T-helper 22 cell (primary cell): ENCODE measurements around the gene MAP10.
"Not testable (repeated sequence)": the region's sequence is repeated elsewhere in the genome, so short reads cannot be mapped to it uniquely, and the experiment has no call there.

Experiments used
- DNase-seq: peaks from one replicate; pipeline ENCODE4 v3.0.0-alpha.2; 2020; ENCODE audit warnings: low read depth

Gene MAP10

DNA sequence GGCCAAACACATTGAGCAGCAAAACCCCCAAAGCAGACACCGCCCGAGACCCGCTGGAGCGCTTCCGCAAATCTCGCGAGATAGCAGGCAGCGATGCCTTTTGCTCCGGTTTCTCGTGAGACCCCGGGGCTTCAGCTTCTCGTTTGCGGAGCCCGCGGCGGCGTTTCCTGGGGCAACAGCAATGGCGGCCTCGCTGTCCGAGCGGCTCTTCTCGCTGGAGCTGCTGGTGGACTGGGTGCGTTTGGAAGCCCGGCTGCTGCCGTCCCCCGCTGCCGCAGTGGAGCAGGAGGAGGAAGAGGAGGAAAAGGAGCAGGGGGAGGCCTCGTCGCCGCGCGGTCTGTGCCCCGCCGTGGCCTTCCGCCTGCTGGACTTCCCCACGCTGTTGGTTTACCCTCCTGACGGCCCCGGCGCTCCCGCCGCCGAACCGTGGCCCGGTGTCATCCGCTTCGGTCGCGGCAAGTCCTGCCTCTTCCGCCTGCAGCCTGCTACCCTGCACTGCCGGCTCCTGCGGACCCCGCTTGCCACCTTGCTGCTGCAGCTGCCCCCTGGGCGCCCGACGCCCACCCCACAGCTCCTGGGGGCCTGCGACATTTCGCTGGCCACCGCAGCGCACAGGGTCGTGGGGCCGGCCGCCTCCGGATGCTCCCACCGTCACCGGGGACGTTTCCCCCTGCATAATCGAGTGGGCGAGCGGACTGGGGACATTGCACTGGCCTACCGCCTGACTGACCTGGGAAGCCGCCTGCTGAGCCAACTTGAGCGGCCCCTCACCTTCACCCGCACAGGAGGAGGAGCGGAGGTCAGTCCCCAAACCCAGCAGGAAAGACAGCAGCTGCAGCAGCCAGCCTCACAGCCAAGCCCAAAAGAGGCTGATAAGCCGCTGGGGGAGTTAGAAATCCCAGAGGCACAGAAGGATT is at the start of gene MAP10:
Gene MAP10, plus strand, starts transcription at position 148 of the 917 bp plus-strand sequence. Its CDS starts 34 bp downstream, at position 182.
- DNase-seq = peak; percentile 25

DNA sequence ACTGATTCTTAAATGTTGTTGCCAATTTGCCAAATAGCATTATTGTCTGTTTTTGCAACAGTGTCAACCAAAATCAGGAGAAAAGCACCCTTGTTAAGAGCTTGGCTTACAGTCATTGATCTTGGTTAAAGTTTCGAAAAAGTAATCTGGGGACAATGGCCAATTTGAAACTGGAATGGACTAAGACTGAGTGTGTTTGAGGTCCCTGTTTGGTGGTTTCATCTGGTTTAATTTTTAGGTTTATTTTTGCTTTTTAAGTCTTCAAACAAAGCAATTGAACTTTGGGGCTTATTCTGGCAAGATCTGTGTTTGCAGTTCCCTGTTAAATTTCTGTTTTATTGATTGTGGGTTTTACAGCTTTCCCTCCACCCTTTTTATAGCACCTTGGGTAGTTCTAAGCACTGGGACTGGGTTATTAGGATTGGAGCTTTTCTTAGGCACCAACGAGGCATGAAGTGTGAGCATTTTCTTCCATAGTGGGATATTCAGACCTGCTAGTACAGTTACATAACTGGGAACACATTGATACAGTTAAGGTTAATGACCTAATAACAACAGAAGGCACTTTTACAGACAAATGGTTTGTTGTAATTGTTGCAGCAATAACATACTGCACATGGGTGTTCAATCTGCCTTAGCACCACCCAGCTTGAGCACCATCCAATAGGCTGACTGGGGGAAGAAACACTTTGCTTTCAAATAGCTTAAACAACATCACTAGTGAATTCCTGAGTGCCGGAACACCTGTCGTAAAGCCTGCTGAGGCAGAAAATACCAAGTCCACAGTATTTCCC is 40.6 kb upstream of the MAP10 start:
- DNase-seq = no peak

- DNase-seq = no peak
These were observed 39.7 kb upstream of the MAP10 start for GRCh38 chr1:232765542-232765941.

DNA sequence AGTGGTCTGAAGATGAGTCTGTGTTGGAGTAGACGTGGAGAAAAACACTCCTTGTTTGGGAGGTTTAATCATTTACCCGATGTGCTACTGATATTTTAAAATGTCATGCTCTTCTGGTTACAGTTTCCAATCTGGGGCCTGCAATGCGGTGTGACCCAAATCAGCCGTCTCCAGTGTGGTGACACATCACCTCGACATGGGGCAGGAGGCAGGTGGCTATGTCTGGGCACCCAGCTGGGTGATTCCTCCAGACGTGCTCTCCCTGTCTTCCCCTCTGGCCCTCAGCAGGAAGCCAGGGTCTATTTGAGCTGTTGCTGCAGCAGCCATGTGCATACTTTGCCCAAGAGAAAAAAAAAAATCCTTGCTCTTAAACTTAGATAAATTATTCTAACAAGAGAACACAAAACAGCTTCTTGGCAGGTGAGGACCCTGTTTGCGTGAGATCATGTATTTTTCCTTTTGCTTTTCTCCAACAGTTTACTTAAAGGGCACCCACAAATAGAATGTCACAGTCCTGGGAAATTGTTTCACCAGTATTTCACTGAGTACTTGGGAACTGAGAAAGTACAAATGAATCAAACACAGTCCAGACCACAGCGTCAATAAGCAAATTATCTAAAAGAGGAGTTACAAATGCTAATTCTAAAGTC is 38.9 kb upstream of the MAP10 start:
- DNase-seq = no peak

DNA sequence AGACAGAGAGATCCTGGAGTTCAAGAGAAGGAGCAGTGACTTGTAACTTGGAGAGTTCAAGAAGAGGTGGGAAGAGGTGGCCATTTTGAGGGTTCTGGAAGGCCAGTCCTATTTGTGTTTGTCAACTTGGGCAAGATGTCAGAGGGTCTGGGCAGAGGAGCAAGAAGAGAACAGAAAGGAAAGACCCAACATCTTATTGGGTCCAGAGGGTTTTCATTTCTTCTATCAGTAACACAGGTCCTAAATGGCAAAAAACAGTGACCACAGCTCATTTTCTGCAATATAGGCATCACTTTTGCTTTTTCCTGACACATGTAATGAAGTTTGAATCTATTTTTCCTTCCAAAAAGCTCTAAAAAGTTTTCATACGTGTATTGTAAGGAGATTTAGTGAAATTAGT is 38.3 kb upstream of the MAP10 start:
- no peak for DNase-seq

DNA sequence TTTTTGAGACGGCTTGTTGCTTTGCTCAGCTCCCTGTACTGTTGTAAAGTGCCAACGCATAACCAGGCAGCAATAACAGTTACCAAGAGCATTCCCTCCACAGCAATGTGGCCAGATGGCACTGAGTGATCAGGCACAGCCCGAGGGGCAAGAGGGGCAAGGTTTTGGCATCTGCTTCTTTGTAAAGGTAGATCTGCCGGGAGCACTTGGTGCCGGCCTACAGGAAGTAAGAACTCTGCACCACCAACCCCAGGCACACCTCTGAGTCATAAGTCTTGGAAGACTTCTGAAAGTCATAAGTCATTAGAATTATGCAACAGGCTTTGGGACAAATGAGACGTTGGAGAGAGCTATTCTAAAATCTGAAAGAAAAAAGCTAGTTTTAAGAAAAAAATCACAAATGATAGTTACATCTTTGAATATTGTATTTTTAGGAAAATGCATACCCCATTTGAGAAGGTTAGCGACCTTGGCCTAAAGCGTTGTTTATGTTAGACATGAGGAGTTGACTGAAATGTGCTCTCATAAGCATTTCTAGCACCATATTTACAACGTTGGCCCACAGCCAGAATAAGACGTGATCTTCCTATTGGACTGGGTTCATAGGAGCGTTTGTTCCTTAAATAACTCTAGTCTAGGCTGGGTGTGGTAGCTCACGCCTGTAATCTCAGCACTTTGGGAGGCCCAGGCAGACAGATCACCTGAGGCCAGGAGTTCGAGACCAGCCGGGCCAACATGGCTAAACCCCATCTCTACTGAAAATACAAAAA is 37.7 kb upstream of the MAP10 start:
- DNase-seq = no peak

- DNase-seq = no peak
These were observed 36.4 kb upstream of the MAP10 start for GRCh38 chr1:232768793-232769192.

GRCh38 chr1:232769733-232770132 is 35.5 kb upstream of the MAP10 start:
- DNase-seq = no peak

- no peak for DNase-seq
These were observed 31.5 kb upstream of the MAP10 start for GRCh38 chr1:232773752-232774151.

- DNase-seq = no peak
These were observed 28.6 kb upstream of the MAP10 start for GRCh38 chr1:232776526-232777106.

DNA sequence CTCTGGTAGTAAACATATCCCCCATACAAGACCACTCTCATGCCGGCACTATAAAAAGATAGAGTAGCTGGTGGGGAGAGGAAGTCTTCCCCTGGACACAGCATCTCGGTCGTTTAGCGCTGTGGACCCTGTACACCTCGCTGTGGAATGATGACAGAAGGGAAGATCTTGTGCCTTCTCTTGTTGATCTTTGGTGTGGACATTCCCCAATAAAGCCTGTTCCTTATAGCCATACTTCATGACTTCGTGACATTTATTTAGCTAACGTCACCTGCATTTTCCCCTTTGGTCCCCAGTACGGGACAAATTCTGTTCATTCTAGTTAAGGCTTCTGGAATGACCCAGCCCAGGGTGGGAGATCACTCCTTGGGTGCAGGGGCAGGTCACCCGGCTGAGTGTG is 24.9 kb upstream of the MAP10 start:
- no peak for DNase-seq

GRCh38 chr1:232784794-232785193 is 20.4 kb upstream of the MAP10 start:
- no peak for DNase-seq

- DNase-seq = not testable (repeated sequence)
These were observed 19.6 kb upstream of the MAP10 start for GRCh38 chr1:232785630-232786029.

DNA sequence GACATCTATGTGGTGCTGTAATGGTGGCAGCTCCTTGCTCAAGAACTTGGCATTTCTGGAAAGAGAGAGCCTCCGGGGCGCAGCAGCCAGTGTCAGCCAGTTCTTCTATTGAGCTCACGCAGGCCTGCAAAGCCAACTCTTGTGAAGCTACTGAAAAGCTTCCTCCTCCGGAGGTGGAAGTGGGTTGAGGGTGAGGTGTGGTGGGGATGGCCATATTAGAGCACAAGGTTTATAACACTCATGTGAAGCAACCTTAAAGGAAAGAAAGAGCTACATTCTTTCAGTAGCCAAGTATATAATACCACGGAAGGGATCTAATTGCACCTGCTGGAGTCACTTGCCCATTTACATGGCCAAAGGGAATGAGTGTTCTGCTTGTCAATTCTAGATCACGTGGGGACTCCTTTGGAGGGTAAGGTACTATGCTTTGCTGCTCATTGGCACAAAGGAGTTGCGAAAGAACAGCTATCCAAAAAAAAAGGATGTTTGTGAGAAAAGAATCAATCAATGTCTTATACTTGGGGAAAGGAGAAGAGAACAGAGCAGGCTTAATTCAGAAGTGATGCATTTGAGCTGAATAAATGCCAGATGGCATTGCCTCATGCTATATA is 18.3 kb upstream of the MAP10 start:
- no peak for DNase-seq

DNA sequence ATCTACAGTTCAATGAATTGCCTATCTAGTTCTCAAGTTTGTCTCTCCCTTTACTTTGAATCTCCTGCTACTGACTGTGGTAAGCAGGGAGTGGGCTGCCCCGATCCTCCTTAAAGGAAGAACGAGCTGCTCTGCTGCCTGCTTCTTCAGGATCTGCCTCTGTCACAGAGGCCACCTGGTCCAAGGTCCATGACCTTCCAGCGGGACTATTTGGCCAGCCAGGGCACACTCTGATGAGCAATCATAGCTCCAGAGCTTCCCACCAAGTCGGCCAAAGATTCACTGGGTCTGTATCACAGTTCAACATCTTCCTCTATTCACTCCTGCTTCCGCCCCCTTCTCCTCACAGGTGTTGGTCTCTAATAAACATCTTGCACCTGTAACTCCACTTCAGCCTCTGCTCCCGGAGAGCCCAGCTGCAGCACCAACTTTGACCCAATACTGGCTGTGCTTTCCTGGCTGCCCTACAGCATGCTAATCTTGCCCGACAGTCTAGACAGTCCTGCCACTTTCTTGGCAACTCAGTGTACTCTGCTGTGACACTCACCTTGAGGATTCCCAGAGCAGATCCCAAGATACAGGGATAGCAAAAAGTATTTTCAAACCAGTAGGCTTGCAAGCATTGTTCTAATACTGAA is 16.9 kb upstream of the MAP10 start:
- no peak for DNase-seq

GRCh38 chr1:232789651-232790050 is 15.6 kb upstream of the MAP10 start:
- no peak for DNase-seq

GRCh38 chr1:232792949-232793348 is 12.3 kb upstream of the MAP10 start:
- no peak for DNase-seq

GRCh38 chr1:232793944-232794343 is 11.3 kb upstream of the MAP10 start:
- DNase-seq = no peak

GRCh38 chr1:232795497-232796053 is 9.6 kb upstream of the MAP10 start:
- DNase-seq = no peak

GRCh38 chr1:232797856-232798510 is 7.2 kb upstream of the MAP10 start:
- no peak for DNase-seq
